IPS DF 19.7 (cell line): ENCODE measurements around the gene HARS1.
"Not testable (repeated sequence)": the region's sequence is repeated elsewhere in the genome, so short reads cannot be mapped to it uniquely, and the experiment has no call there.

Experiments used
- DNase-seq: peaks from one replicate; pipeline ENCODE4 v3.0.0-alpha.2; 2013; ENCODE audit warnings: low read depth, low spot score

HARS1 gene

GRCh38 chr5:140690941-140691924, at the start of gene HARS1, which contains the start of gene HARS2:
Gene HARS1, minus strand, starts transcription at chr5:140691370. Its CDS starts 66 bp downstream, at chr5:140691304.
Gene HARS2, plus strand, starts transcription at chr5:140691455. Its CDS starts 194 bp downstream, at chr5:140691649.
- DNase-seq = peak; percentile 95

- DNase-seq = no peak
These were observed 46.3 kb upstream of the HARS1 start for GRCh38 chr5:140737486-140737885.

- no peak for DNase-seq
These were observed 43.2 kb upstream of the HARS1 start for GRCh38 chr5:140734354-140734753.

GRCh38 chr5:140733098-140733497, 41.9 kb upstream of the HARS1 start:
- no peak for DNase-seq

GRCh38 chr5:140725799-140726471, 34.8 kb upstream of the HARS1 start:
- peak; percentile 67 for DNase-seq

- DNase-seq = not testable (repeated sequence)
These were observed 30.2 kb upstream of the HARS1 start for GRCh38 chr5:140721395-140721794.

- not testable (repeated sequence) for DNase-seq
These were observed 29.6 kb upstream of the HARS1 start for GRCh38 chr5:140720738-140721137.

- no peak for DNase-seq
These were observed 27.1 kb upstream of the HARS1 start for GRCh38 chr5:140718266-140718592.

- DNase-seq = not testable (repeated sequence)
These were observed 25.1 kb upstream of the HARS1 start for GRCh38 chr5:140716238-140716637.

GRCh38 chr5:140713562-140714094, 22.5 kb upstream of the HARS1 start:
- no peak for DNase-seq

- no peak for DNase-seq
These were observed 20.6 kb upstream of the HARS1 start for GRCh38 chr5:140711794-140712193.

- peak; percentile 57 for DNase-seq
These were observed 19.9 kb upstream of the HARS1 start for GRCh38 chr5:140710899-140711552.

GRCh38 chr5:140708787-140709186, 17.6 kb upstream of the HARS1 start:
- DNase-seq = not testable (repeated sequence)

- no peak for DNase-seq
These were observed 16.6 kb upstream of the HARS1 start for GRCh38 chr5:140707812-140708211.

- peak; percentile 97 for DNase-seq
These were observed 9.3 kb upstream of the HARS1 start, which contains the start of gene ZMAT2 for GRCh38 chr5:140700177-140701144. Gene ZMAT2, plus strand, starts transcription at chr5:140700447. Its CDS starts 14 bp downstream, at chr5:140700461.

- DNase-seq = no peak
These were observed 5.8 kb upstream of the HARS1 start for GRCh38 chr5:140696891-140697492.

- no peak for DNase-seq
These were observed 3.1 kb upstream of the HARS1 start for GRCh38 chr5:140694276-140694675.

- no peak for DNase-seq
These were observed 716 bp downstream of the HARS1 start for GRCh38 chr5:140690376-140690932.

GRCh38 chr5:140678993-140679392, 12.2 kb downstream of the HARS1 start:
- no peak for DNase-seq

- no peak for DNase-seq
These were observed 13.2 kb downstream of the HARS1 start for GRCh38 chr5:140677947-140678346.
